Measurements from ENCODE around the gene CYP46A1. TPM values are rescaled to one million over a fixed set of nuclear protein-coding genes. Genes with fewer than 3 reads are reported as not detected.

The CYP46A1 gene
- total and polyA plus RNA-seq, 2 donors (not counting 1 experiment from before 2014, with no cell fraction given): 0.11 to 0.33 TPM

GRCh38 chr14:99651953-99652746 is 31.9 kb upstream of the CYP46A1 start:
- Histone ChIP-seq H3K27ac (ENCODE audit: insufficient read depth, low read length) (no peak overlapping the region), H3K27me3 (ENCODE audit: control insufficient read depth, insufficient read depth, low read length) (no peaks in the 10 kb centered on the region), H3K4me3 (replicated peaks in 1 of 4; ENCODE audit: control extremely low read depth in 1 of 4, insufficient read depth in 1 of 4, low read depth in 3 of 4, low read length in 4 of 4) (no peak overlapping the region), H3K9me3 (ENCODE audit: control insufficient read depth, insufficient read depth, low read depth, low read length) (no peaks in the 10 kb centered on the region), H4K20me1 (ENCODE audit: control insufficient read depth, extremely low read depth, insufficient read depth, low read length) (no peaks in the 10 kb centered on the region), H3K9ac (ENCODE audit: insufficient read depth, low read length) (no peak overlapping the region), H3K36me3 (ENCODE audit: control insufficient read depth, insufficient read depth, low read length) (no peaks in the 10 kb centered on the region), H3K79me2 (ENCODE audit: control insufficient read depth, insufficient read depth, low read length) (no peaks in the 10 kb centered on the region), H2AFZ (ENCODE audit: low read length) (no peak overlapping the region), H3K4me2 (ENCODE audit: extremely low read depth, insufficient read depth, low read length) (no peak overlapping the region), H3K4me1 (ENCODE audit: control insufficient read depth, extremely low read depth, insufficient read depth, low read length) (no peaks in the 10 kb centered on the region)
- TF ChIP-seq EZH2 (IDR thresholded peaks at IDR 0.05; ENCODE audit: low read length, missing control alignments): no peak
- no peak for TF ChIP-seq CTCF (conservative IDR thresholded peaks at IDR 0.05 in 1 of 2, IDR thresholded peaks at IDR 0.05 in 1 of 2; ENCODE audit: low read depth in 1 of 2, low read length in 2 of 2)
- no peak for DNase-seq (ENCODE audit: low read depth in 2 of 2)

GRCh38 chr14:99654235-99654985 is 29.7 kb upstream of the CYP46A1 start:
- Histone ChIP-seq H2AFZ (ENCODE audit: low read length) (no peak overlapping the region), H3K4me2 (ENCODE audit: extremely low read depth, insufficient read depth, low read length) (no peak overlapping the region), H3K9me3 (ENCODE audit: control insufficient read depth, insufficient read depth, low read depth, low read length) (no peaks in the 10 kb centered on the region), H3K27me3 (ENCODE audit: control insufficient read depth, insufficient read depth, low read length) (peaks cover 6% of the 10 kb centered on the region), H3K4me3 (replicated peaks in 1 of 4; ENCODE audit: control extremely low read depth in 1 of 4, insufficient read depth in 1 of 4, low read depth in 3 of 4, low read length in 4 of 4) (no peak overlapping the region), H3K36me3 (ENCODE audit: control insufficient read depth, insufficient read depth, low read length) (no peaks in the 10 kb centered on the region), H3K4me1 (ENCODE audit: control insufficient read depth, extremely low read depth, insufficient read depth, low read length) (no peaks in the 10 kb centered on the region), H3K9ac (ENCODE audit: insufficient read depth, low read length) (no peak overlapping the region), H3K79me2 (ENCODE audit: control insufficient read depth, insufficient read depth, low read length) (no peaks in the 10 kb centered on the region), H4K20me1 (ENCODE audit: control insufficient read depth, extremely low read depth, insufficient read depth, low read length) (no peaks in the 10 kb centered on the region), H3K27ac (ENCODE audit: insufficient read depth, low read length) (no peak overlapping the region)
- peak; percentile 79 to 82 for DNase-seq (ENCODE audit: low read depth in 2 of 2)
- TF ChIP-seq EZH2 (IDR thresholded peaks at IDR 0.05; ENCODE audit: low read length, missing control alignments) (no peak), CTCF (conservative IDR thresholded peaks at IDR 0.05 in 1 of 2, IDR thresholded peaks at IDR 0.05 in 1 of 2; ENCODE audit: low read depth in 1 of 2, low read length in 2 of 2) (peak in 1 of 2 donors; percentile 14)

GRCh38 chr14:99655521-99655920 is 28.6 kb upstream of the CYP46A1 start:
- no peaks in the 10 kb centered on the region for H4K20me1 ChIP-seq (ENCODE audit: control insufficient read depth, extremely low read depth, insufficient read depth, low read length)
- peak; percentile 30 to 47 for DNase-seq (ENCODE audit: low read depth in 2 of 2)
- H3K36me3 ChIP-seq (ENCODE audit: control insufficient read depth, insufficient read depth, low read length): no peaks in the 10 kb centered on the region

More at GRCh38 chr14:99655521-99655920, 28.6 kb upstream of the CYP46A1 start:
- Histone ChIP-seq H3K4me3 (replicated peaks in 1 of 4; ENCODE audit: control extremely low read depth in 1 of 4, insufficient read depth in 1 of 4, low read depth in 3 of 4, low read length in 4 of 4) (no peak overlapping the region), H3K4me2 (ENCODE audit: extremely low read depth, insufficient read depth, low read length) (no peak overlapping the region), H2AFZ (ENCODE audit: low read length) (no peak overlapping the region), H3K27me3 (ENCODE audit: control insufficient read depth, insufficient read depth, low read length) (peaks cover 6% of the 10 kb centered on the region), H3K79me2 (ENCODE audit: control insufficient read depth, insufficient read depth, low read length) (no peaks in the 10 kb centered on the region), H3K9ac (ENCODE audit: insufficient read depth, low read length) (no peak overlapping the region), H3K27ac (ENCODE audit: insufficient read depth, low read length) (no peak overlapping the region), H3K4me1 (ENCODE audit: control insufficient read depth, extremely low read depth, insufficient read depth, low read length) (no peaks in the 10 kb centered on the region), H3K9me3 (ENCODE audit: control insufficient read depth, insufficient read depth, low read depth, low read length) (no peaks in the 10 kb centered on the region)
- TF ChIP-seq EZH2 (IDR thresholded peaks at IDR 0.05; ENCODE audit: low read length, missing control alignments) (no peak), CTCF (conservative IDR thresholded peaks at IDR 0.05 in 1 of 2, IDR thresholded peaks at IDR 0.05 in 1 of 2; ENCODE audit: low read depth in 1 of 2, low read length in 2 of 2) (no peak)
